DMS79 treated with DMSO at 0.1 percent for 48 hours (cell line): Measurements from ENCODE around the gene SLC1A5.
"Not testable (repeated sequence)": the region's sequence is repeated elsewhere in the genome, so short reads cannot be mapped to it uniquely, and the experiment has no call there.

Experiments used
- DNase-seq: peaks from one replicate; lab custom pipeline; 2025; lab: John Stamatoyannopoulos, UW

Gene SLC1A5

DNA sequence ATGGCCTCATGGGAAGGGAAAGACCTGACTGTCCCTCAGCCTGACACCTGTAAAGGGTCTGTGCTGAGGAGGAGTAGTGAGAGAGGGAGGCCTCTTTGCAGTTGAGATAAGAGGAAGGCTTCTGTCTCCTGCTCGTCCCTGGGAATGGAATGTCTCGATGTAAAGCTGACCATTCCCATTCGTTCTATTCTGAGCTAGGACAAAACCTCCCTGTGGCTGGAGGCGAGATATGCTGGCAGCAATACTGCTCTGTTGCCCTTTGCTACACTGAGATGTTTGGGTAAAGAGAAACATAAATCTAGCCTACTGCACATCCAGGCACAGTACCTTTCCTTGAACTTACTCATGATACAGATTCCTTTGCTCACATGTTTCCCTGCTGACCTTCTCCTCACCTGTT is 19.6 kb downstream of the SLC1A5 start:
- not testable (repeated sequence) for DNase-seq

DNA sequence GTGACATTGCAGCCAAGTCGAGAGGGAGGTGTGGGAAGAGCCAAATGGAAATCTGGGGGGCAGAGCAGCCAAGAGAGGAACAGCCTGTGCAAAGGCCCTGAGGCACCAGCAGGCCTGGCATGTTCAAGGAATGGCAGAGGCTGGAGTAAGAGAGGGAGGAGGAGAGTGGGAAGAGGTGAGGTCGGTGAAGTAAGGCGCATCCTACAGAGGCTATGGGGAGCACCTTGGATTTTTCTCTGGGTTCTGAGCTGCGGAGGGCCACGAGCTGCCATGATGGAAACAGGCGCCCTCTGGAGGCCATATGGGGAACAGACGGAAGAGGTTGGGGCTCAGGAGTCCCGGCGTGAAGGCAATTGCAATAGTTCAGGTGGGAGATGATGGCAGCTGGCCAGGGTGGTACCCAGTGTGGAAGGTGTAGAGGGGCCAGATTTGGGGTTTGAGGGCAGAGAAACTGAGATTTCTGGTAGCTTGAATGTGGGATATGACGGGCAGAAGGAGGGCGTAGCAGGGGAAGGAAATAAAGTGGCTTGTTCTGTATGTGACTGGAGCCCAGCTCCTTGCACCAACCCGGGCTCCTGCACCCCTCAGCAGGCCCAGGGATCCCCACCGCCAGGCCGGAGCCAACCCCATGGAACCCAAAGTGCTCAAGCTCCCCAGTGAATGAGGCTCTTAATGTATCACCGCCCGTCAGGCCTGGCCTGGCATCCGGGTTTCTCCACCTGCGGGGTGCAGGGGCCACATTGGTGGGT is 21.7 kb downstream of the SLC1A5 start:
- DNase-seq = no peak

DNA sequence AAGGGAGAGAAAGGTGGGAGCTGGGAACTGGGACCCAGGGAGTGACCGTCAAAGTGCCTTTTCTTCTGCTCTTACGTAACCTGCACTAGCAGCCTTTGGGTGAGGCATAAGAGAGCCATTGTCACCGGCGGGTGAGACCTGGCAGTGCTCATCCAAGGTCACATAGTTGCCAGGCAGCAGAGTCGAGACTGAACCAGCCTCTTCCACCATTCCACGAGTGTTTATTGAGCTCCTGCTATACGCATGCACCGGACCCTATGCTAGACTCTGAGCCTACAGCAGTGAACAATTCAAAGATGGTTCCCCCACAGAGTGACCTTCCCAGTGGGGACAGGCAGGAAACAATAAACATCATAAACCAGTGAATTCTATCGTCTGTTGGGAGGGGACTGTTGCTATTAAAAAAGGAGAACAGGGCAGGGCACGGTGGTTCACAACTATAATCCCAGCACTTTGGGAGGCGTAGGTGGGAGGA is 23.5 kb downstream of the SLC1A5 start:
- no peak for DNase-seq

DNA sequence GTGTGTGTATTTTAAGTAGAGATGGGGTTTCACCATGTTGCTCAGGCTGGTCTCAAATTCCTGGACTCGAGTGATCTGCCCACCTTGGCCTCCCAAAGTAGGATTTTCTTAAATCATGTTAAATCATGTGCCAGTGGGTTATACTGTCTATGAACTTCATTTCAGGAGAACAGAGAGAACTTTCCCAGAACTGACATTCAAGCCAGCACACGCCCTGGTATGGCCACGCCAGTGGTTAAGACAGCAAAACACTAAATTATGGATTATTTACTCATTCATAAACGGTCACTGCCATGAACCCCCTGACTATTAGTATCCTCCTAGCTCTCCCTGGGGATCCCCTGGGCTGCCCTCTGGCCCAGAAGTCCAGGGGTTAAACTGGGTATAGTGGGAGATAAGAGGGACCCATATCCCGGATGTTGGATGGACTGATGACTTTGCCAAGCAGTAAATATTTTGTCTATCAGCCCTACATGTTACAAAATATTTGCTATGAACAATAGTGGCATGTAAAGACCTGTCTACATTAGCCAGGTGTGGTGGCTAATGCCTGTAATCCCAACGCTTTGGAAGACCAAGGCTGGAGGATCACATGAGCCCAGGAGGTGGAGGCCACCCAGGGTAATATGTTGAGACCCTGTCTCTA is 26.0 kb downstream of the SLC1A5 start:
- DNase-seq = no peak

DNA sequence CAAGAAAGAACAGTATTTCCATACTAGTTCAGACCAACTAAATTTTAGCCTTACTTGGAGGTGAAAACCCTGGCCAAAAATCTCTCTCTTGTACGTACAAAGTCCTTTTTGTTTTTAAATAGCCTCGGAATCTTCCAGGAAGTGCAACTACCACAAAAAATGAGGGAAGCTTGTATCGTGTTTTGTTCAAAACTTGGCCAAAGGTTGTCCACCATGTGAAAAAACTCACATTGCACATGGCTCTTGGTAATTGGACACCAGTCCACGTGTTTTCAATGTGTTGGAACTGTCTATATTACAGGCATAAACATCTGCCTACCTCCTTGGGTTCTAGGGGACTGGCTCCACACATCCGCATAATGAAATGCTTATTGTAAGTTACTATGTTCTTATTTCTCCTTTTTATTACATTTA is 27.0 kb downstream of the SLC1A5 start:
- DNase-seq = no peak

DNA sequence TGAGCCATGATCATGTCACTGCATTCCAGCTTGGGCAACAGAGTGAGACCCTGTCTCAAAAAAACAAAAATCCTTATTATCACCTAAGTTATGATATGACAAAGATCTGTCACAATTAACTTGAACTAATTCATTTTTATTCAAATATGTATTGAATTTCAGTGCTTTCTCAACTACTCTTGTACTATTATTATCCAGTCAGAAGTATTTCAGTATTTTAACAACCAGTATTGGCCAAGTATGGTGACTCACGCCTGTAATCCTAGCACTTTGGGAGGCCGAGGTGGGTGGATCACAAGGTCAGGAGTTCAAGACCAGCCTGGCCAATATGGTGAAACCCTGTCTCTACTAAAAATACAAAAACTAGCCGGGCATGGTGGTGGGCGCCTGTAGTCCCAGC is 27.5 kb downstream of the SLC1A5 start:
- not testable (repeated sequence) for DNase-seq

DNA sequence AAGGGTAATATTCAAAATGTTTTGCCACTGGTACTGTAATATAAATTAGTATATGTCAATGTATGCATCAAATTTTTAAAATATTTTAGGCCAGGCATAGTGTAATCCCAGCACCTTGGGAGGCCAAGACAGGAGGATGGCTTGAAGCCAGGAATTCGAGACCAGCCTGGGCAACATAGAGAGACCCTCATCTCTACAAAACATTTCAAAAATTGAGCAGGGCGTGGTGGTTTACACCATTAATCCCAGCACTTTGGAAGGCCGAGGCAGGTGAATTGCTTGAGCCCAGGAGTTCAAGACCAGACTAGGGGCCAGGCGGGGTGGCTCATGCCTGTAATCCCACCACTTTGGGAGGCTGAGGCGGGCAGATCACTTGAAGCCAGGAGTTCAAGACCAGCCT is 28.0 kb downstream of the SLC1A5 start:
- DNase-seq = no peak

DNA sequence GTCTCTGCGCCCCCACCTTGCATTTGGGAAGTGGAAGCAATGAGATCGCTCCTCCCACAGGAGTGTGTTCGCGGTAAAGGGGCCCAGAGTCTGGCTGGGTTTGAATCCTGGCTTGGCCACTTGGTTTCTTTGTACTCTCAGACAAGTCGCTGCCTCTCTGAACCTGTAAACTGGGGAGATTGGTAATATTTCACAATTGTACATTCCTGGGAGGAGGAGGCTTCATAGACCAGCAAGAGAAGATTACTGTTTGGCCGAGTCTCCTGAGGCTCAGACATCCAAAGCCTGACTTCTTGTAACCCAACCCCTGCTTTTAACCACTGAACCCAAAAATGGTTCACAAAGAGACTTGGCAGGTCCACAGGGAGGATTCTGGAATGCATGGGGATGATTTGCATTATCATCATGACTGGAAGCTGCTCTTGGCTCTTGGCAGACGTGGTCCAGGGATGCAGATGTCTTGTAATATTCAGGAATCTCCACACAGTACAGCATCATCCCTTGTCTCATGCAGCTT is 28.5 kb downstream of the SLC1A5 start:
- DNase-seq = no peak

DNA sequence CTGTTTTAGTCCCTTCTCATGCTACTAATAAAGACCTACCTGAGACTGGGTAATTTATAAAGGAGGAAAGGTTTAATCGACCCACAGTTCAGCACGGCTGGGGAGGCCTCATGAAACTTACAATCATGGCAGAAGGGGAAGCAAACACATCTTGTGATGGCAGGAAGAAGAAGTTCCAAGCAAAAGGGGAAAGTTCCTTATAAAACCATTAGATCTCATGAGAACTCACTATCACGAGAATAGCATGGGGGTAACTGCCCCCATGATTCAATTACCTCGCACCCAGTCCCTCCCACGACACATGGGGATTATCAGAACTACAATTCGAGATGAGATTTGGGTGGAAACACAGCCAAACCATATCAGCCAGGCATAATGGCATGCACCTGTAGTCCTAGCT is 29.2 kb downstream of the SLC1A5 start:
- DNase-seq = no peak

DNA sequence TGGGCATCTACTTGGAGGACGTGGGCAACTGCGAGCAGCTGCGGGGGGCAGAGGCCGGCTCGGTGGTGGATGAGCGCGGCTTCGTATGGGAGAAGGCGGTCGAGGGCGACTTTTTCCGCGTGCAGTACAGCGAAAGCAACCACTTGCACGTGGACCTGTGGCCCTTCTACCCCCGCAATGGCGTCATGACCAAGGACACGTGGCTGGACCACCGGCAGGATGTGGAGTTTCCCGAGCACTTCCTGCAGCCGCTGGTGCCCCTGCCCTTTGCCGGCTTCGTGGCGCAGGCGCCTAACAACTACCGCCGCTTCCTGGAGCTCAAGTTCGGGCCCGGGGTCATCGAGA is 31.9 kb downstream of the SLC1A5 start:
- DNase-seq = no peak

DNA sequence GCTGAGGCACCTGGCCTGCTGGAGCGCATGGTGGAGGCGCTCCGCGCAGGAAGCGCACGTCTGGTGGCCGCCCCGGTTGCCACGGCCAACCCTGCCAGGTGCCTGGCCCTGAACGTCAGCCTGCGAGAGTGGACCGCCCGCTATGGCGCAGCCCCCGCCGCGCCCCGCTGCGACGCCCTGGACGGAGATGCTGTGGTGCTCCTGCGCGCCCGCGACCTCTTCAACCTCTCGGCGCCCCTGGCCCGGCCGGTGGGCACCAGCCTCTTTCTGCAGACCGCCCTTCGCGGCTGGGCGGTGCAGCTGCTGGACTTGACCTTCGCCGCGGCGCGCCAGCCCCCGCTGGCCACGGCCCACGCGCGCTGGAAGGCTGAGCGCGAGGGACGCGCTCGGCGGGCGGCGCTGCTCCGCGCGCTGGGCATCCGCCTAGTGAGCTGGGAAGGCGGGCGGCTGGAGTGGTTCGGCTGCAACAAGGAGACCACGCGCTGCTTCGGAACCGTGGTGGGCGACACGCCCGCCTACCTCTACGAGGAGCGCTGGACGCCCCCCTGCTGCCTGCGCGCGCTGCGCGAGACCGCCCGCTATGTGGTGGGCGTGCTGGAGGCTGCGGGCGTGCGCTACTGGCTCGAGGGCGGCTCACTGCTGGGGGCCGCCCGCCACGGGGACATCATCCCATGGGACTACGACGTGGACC is 32.4 kb downstream of the SLC1A5 start:
- DNase-seq = no peak

DNA sequence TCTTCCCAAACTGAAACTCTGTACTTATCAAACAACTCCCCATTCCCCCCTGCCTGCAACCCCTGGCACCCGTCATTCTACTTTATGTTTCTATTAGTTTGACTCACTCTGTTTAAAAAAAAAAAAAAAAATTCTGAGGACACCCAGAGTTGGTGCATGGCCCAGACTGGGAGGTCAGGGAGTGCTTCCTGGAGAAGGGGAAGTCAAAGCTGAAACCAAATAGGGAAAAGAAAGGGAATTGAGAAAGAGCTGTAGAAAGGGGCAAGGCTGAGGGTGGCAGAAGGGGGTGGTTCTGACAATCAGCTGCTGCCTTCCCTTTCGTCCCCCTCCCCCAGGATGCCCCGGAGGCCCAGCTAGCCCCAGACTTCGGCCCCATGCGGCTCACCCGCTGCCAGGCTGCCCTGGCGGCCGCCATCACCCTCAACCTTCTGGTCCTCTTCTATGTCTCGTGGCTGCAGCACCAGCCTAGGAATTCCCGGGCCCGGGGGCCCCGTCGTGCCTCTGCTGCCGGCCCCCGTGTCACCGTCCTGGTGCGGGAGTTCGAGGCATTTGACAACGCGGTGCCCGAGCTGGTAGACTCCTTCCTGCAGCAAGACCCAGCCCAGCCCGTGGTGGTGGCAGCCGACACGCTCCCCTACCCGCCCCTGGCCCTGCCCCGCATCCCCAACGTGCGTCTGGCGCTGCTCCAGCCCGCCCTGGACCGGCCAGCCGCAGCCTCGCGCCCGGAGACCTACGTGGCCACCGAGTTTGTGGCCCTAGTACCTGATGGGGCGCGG is 33.1 kb downstream of the SLC1A5 start:
- DNase-seq = no peak

DNA sequence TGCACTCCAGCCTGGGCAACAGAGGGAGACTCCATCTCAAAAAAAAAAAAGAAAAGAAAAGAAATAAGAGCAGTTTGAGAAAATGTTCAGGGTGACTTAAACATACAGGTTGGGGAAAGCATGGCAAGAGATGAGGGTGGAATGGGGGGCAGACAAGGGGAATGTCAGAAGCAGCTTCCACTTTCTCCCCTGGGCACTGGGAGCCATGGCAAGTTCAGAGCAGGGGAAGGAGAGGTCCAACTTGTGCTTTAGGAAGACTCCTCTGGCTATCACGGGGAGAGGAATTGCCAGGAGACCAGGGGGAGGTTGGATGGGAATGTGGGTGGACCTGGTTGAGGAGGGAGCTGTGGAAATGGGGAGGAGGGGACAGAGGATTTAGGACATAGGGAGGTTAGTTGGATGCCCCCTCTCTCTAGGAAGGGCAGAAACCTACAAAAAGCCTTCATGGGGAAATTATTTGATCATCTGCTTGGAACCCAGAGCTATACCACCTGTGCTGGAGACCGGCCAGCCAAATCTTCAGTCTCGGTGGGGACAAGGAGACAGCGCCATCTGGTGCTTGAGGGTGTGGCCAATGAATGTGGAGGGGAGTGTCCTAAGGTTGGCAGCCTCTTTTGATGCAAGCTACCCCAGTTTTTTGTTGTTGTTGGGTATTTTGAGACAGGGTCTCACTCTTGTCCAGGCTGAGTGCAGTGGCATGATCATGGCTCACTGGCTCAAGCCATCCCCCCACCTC is 34.8 kb downstream of the SLC1A5 start:
- peak; percentile 26 for DNase-seq

DNA sequence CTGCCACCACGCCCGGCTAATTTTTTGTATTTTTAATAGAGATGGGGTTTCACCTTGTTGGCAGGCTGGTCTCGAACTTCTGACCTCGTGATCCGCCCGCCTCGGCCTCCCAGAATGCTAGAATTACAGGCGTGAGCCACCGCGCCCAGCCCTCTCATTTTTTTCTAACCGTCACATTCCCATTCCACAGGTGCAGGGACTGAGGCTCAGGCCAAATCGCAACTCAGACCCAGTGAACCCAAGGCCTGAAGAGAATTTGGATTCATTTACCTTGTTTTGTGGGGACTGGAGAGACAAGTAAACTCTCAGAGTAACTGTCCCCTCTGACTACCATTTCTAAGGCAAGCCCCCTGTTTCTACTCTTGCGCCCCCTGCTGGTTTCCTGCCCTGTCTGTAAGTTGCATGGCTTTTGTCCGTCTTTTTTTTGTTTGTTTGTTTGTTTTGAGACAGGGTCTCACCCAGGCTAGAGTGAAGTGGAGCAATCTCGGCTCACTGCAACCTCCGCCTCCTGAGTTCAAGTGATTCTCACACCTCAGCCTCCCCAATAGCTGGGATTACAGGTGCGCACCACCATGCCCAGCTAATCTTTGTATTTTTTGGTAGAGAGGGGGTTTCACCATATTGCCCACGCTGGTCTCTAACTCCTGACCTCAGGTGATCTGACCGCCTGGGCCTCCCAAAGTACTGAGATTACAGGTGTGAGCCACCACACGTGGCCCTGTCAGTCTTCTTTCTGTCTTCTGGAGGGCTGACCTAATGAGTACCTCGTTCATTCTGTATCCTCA is 39.9 kb downstream of the SLC1A5 start:
- no peak for DNase-seq

DNA sequence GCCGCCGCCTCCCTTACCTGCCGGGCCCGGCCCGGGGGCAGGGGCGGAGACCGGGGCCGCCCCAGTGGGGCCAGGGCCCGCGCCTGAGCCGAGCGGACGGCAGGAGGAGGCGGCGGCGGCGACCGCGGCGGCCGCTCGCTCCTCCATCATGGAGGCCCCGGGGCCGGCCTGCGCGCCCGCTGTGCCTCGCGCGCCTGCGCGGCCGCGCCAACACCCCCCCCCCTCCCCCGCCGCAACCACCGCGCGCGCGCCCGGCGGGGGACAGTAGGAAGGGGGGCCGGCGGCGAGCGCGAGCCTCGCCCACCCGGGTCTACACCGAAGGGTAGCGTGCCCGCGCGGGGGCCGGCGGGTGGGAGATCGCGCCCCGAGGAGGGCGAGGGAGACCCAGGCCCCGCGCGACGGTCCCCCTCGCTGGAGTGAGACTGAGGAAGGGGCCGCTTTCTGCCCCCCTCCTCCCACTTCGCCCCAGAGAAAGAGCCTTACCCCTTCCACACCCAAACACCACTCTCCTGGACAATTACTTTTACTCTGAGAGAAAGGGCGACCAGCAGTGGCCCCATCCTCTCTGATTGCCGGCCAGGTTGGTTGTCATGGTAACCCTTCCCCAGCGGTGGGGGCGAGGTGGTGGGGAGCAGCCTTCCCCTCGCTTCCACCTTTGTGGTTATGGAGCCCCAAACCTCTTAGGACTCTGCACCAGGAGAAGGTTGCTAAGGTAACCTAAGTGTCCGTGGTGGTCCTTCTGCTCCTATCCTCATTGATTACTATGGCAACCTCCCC is 41.9 kb downstream of the SLC1A5 start, which contains the start of gene STRN4:
Gene STRN4 (minus strand): TSS at position 170 of the 777 bp plus-strand sequence. CDS start 20 bp downstream, at position 150.
- DNase-seq = peak; percentile 72

DNA sequence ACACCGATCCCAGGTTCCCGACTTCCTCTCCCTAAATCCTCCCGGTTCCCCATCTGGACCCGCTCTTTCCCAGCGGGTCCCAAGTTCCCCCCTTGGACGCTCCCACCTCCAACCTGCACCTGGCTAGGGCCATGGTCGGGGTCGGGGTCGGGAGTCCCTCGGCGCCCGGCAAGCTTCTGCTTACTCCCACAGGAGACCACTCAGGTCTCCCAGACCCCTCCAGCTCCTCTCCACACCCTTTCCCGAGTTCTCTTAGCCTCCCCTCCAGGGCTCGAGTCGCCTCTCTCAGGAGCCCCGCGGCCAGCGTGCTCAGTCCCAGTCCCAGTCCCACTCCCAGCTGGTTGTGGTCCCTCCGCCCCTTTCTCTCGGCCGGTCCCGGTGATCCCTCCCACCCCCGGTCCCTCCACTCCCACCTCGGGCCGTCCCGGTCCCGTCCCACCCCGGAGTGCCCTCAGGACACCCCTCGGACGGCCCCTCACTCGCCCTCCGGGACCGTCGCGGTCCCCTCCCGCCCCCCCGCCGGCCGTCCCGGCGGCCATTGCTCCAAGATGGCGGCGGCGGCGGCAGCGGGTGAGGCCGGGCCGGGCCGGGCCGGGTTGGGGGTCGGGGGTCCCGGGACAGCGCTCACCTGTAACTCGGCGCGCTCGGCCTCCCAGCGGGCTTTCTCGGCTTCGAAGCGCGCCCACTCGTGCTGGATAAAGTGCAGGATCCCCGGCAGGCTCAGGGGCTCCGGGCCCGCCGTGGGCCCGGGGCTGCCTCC is 42.7 kb downstream of the SLC1A5 start, which contains the start of gene FKRP:
Gene FKRP (plus strand): TSS at position 537 of the 760 bp plus-strand sequence. CDS start 9,394 bp downstream, outside the sequence.
- peak; percentile 17 for DNase-seq

DNA sequence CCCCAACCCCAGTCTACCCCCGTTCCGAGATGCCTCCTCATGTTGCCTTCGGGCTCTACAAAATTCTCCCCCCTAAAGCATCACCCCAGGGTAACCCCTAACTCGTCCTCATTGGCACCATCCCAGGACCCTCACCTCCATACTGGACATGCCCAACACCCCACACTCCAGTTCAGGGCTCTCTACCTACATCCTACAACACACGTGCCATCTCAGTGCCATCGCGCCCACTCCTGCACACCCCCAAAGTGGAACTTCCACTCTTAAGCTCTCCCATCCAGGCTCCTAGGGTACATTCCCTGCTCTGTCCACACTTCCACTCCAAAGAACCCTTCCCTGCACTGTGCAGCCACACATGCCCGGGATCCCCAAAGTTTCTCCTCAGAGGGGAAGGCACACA is 43.4 kb downstream of the SLC1A5 start:
- no peak for DNase-seq

DNA sequence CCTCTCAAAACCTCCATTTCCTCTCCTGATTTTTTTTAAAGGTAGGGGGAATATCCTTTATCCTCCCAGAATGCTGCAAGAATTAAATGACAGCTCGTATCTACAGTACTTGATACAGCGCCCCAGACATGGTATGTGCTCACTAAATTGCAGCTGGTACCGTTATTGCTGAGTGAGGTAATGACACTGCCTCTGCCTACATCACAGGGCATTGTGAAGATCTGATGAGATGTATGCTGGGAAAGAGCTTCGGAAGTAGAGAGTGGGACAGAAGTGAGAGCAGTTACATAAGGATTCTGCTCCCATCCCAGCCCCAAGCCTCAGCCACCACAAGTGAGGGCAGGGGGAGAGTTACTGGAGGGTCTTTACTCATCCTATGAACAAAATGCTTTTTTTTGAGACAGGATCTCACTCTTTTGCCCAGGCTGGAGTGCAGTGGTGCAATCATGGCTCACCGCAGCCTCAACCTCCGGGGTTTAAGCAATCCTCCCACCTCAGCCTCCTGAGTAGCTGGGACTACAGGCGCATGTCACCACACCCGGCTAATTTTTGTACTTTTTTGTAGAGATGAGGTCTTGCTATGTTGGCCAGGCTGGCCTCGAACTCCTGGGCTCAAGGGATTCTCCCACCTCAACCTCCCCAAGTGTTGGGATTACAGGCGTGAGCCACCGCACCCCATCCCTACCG is 44.2 kb downstream of the SLC1A5 start:
- DNase-seq = no peak
